T-helper 1 cell treated with Interleukin-12 subunit alpha and Interleukin-12 subunit beta and Interleukin-4 antibody, amounts not matched to agents 30 μg/mL and 1 μg/mL, for 36 hours (primary cell): ENCODE measurements around the gene RAD9A.
A peak's percentile ranks its signal among the peaks of the same experiment; 100 is the strongest.

Experiments used
- H3K27ac Mint-ChIP-seq: one replicate; pipeline ENCODE4 v1.8.0; 2021; ENCODE audit warnings: mild to moderate bottlenecking, mixed read lengths
- H3K27me3 Mint-ChIP-seq: one replicate; pipeline ENCODE4 v1.8.0; 2021; ENCODE audit warnings: low read depth, mixed read lengths
- H3K36me3 Mint-ChIP-seq: one replicate; pipeline ENCODE4 v1.8.0; 2021; ENCODE audit warnings: low read depth, mixed read lengths
- H3K4me1 Mint-ChIP-seq: one replicate; pipeline ENCODE4 v1.8.0; 2021; ENCODE audit warnings: low read depth, mixed read lengths
- H3K4me3 Mint-ChIP-seq: one replicate; pipeline ENCODE4 v1.8.0; 2021; ENCODE audit warnings: mild to moderate bottlenecking, moderate library complexity, mixed read lengths
- H3K9me3 Mint-ChIP-seq: one replicate; pipeline ENCODE4 v1.8.0; 2021; ENCODE audit warnings: mixed read lengths

RAD9A gene

GRCh38 chr11:67391304-67392182, at the start of gene RAD9A:
Gene RAD9A (plus strand): TSS chr11:67391986. CDS start chr11:67392045, 59 bp downstream.
- H3K9me3 Mint-ChIP-seq, result no peaks in the 10 kb centered on the region
- peaks cover 18% of the 10 kb centered on the region for H3K36me3 Mint-ChIP-seq
- H3K27ac Mint-ChIP-seq, result peak within 1 kb of the TSS; percentile 84
- peak within 1 kb of the TSS; percentile 91 for H3K4me3 Mint-ChIP-seq
- H3K4me1 Mint-ChIP-seq, result peaks cover 30% of the 10 kb centered on the region
- peaks cover 4% of the 10 kb centered on the region for H3K27me3 Mint-ChIP-seq

DNA sequence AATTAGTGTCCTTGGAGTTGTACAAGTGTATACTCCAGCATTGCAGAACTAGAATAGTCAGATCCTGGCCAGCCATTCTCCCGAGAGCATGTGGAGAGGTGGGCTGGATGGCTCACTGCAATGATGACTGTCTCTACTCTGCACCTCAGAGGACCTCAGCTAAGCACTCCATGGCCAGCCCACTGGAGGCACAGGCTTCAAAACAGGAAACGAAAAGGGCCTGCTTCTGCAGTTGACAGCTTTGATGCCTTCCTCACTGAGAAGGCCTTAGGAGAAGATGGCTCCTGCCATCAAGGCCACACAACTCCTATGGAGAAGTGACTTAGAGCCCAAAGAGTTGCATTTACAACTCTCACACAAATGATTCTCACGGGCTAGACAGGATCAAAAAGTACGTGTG, 47.5 kb upstream of the RAD9A start:
- Mint-ChIP-seq H3K27me3 (no peaks in the 10 kb centered on the region), H3K4me1 (peaks cover 28% of the 10 kb centered on the region), H3K36me3 (no peaks in the 10 kb centered on the region), H3K9me3 (no peaks in the 10 kb centered on the region), H3K4me3 (no peak overlapping the region), H3K27ac (peak overlapping the region; percentile 78)

DNA sequence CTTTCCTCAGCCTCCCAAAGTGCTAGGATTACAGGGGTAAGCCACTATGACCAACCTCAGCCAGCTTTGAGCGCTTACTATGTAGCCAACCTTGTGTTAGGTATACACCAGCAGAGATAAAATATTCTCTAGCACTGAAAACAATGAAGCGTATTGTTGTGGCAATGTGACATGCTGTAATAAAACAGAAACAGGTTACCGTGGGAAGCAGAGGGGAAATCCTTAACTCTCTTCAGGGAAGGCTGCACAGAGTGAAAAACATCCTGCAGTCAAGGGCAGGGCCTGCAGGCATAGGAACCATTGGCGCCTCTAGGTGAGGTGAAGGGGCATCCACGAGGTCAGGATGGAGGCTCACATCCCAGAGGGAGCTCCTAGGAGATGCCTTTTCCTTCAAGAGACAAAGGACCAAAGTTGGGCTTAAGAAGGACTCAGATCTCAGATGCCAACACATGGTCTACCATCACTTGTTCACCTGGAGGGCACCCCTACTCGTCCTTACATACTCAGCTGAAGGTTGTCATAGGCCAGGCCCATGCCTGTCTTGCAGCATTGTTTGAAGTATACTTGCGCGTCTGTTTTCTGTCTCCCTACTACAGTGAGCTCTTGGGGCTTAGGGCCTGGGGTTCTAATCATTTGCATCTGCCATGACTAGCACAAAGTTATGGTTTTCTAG, 46.4 kb upstream of the RAD9A start:
- no peak overlapping the region for H3K4me3 Mint-ChIP-seq
- H3K4me1 Mint-ChIP-seq, result peaks cover 30% of the 10 kb centered on the region
- no peaks in the 10 kb centered on the region for H3K36me3 Mint-ChIP-seq
- H3K27me3 Mint-ChIP-seq, result no peaks in the 10 kb centered on the region
- no peaks in the 10 kb centered on the region for H3K9me3 Mint-ChIP-seq
- peak overlapping the region; percentile 73 for H3K27ac Mint-ChIP-seq

DNA sequence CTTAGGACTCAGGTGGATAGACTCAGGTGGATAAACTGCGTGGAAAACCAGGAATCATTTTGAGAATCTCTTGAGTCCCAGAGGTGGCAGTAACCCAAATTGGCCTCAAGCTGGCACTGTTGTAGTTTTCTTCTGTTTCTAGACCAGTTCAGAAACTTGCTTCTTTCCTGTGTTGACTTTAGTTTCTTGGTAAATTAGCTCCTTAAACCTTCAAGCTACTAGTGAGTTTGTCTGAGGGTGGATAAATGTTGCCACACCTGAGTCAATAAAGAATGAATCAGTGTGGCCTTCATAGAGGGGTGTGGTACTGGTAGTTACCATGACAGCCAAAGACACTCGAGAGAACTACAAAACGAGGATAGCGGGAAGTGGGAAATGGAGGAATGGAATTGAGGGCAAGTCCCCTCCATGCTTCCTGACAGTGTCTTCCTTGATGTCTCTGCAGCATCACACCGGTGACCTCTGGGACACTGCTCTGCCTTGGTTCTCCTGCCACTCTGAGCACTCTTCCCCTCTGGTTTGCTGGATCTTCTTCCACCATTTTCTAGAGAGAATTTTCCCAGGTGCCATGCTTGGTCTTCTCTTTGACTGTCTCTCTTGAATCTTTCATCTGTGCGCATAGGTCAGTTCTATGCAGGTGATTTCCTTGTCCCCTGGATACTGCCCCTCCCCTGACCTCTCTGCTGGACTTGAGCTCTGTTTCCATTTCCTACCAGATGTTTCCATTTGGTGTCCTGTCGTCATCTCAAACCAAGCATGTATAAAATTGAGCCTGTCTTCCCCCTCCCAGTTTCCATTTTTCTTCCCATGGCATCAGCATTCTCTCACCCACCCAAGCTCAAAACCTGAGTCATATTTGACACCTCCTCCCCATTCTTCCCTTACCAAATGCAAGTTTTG, 45.6 kb upstream of the RAD9A start:
- H3K9me3 Mint-ChIP-seq, result no peaks in the 10 kb centered on the region
- H3K27me3 Mint-ChIP-seq, result no peaks in the 10 kb centered on the region
- H3K36me3 Mint-ChIP-seq, result peaks cover under 1% of the 10 kb centered on the region
- H3K4me3 Mint-ChIP-seq, result peak overlapping the region; percentile 18
- peak overlapping the region; percentile 73 for H3K27ac Mint-ChIP-seq
- H3K4me1 Mint-ChIP-seq, result peaks cover 31% of the 10 kb centered on the region

DNA sequence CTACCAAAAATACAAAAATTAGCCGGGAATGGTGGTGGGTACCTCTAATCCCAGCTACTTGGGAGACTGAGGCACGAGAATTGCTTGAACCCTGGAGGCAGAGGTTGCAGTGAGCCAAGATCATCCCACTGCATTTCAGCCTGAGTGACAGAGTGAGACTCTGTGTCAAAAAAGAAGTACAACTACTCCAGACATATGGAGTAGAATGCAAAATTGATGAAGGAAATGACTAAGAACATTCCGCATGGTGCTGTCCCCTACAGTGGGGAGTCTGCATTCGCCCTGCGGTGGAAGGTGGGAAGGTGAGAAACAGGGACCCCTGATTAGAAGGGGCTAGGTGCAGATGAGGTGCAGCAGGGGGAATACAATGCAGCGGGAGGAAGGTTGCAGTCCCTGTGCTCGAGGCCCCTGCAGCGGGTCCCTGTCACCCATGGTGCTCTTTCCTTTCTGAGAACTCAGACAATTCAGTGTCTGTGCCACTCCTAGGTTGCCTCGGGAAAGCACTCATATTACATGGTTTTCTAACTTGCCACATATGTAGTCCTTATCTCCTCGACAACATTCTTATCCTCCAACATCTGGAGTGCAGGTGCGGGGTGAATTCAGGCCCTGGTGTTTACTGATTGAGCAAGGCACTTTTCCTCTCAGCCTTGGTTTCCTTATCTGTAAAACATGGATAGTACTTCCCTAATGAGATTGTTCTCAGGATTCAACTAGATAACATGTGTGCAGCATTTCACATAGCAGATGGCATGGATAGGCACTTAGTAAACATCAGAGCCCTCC, 43.6 kb upstream of the RAD9A start:
- Mint-ChIP-seq H3K27me3 (no peaks in the 10 kb centered on the region), H3K27ac (no peak overlapping the region), H3K4me1 (peaks cover 40% of the 10 kb centered on the region), H3K4me3 (no peak overlapping the region), H3K9me3 (no peaks in the 10 kb centered on the region), H3K36me3 (peaks cover 7% of the 10 kb centered on the region)

- H3K4me1 Mint-ChIP-seq, result peaks cover 43% of the 10 kb centered on the region
These were observed 42.8 kb upstream of the RAD9A start for GRCh38 chr11:67349036-67349435.

DNA sequence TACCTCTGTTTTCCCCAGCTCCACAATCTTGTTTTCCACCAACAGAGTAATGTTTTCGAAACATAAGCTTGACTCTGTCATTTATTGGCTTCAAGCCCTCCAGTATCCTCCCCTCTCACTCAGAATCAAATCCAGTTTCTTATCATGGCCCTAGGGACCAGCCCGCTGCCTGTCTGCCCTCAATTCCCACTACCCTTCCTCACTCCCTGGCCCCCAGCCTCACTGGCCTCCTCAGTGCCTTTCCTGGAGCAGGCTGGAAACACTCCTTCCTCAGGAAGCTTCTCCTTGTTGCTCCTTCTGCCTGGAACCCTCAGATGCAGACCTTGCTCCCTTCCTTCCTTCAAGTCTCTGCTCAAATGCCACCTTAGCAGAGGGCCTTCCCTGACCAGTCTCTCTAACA, 42.3 kb upstream of the RAD9A start:
- Mint-ChIP-seq H3K27me3 (no peaks in the 10 kb centered on the region), H3K4me3 (no peak overlapping the region), H3K9me3 (no peaks in the 10 kb centered on the region), H3K27ac (peak overlapping the region; percentile 27), H3K36me3 (peaks cover 7% of the 10 kb centered on the region), H3K4me1 (peaks cover 44% of the 10 kb centered on the region)

More at GRCh38 chr11:67349036-67349435, 42.8 kb upstream of the RAD9A start:
- Mint-ChIP-seq H3K4me3 (no peak overlapping the region), H3K36me3 (peaks cover 7% of the 10 kb centered on the region), H3K9me3 (no peaks in the 10 kb centered on the region), H3K27ac (no peak overlapping the region), H3K27me3 (no peaks in the 10 kb centered on the region)

GRCh38 chr11:67349928-67350465, 41.8 kb upstream of the RAD9A start:
- H3K36me3 Mint-ChIP-seq, result peaks cover 7% of the 10 kb centered on the region
- peaks cover 44% of the 10 kb centered on the region for H3K4me1 Mint-ChIP-seq
- no peaks in the 10 kb centered on the region for H3K9me3 Mint-ChIP-seq
- H3K4me3 Mint-ChIP-seq, result no peak overlapping the region
- no peak overlapping the region for H3K27ac Mint-ChIP-seq
- H3K27me3 Mint-ChIP-seq, result no peaks in the 10 kb centered on the region

- peak overlapping the region; percentile 77 for H3K27ac Mint-ChIP-seq
- peaks cover 30% of the 10 kb centered on the region for H3K4me1 Mint-ChIP-seq
- no peaks in the 10 kb centered on the region for H3K9me3 Mint-ChIP-seq
- no peaks in the 10 kb centered on the region for H3K27me3 Mint-ChIP-seq
- peak overlapping the region; percentile 69 for H3K4me3 Mint-ChIP-seq
- peaks cover 7% of the 10 kb centered on the region for H3K36me3 Mint-ChIP-seq
These were observed 40.3 kb upstream of the RAD9A start for GRCh38 chr11:67351275-67352005.

DNA sequence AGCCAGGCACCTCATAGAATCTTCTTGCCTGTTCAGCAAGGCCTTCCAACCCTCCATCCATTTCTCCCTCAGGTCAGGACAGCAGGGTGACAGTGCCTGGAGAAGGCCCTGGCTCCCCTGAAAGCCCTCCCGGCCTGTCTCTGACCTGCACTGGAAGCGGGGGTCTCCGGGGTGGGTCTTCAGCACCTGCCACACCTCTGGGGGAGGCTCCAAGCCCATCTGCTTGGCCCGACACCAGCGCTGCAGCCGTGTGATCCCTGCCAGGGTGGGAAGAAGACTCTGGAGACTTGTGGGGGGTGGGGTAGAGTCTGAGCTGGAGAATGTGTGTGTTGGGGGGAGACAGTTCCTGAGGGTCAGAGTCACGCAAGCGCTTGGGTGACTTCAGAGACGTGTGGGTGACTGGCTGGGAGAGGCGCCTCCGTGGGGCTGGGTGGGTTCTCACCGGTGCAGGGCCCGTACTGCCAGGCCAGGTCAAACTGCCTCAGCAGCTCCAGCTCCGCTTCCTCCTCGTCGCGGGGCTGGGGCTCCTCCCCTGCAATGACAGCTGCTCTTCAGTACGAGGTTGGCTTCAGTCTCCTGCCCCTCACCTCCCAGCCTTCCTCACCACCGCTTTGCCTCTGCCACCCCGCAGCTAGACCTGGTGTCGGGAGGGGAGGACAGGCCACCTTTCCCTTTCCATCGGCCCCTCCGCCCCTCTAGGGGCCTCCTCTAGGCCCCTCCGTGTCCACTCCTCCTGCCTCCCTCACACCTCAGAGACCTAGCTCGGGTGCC, 39.1 kb upstream of the RAD9A start:
- peak overlapping the region; percentile 100 for H3K27ac Mint-ChIP-seq
- H3K4me1 Mint-ChIP-seq, result peaks cover 33% of the 10 kb centered on the region
- H3K4me3 Mint-ChIP-seq, result peak overlapping the region; percentile 98
- no peaks in the 10 kb centered on the region for H3K27me3 Mint-ChIP-seq
- no peaks in the 10 kb centered on the region for H3K9me3 Mint-ChIP-seq
- peaks cover 7% of the 10 kb centered on the region for H3K36me3 Mint-ChIP-seq

- H3K9me3 Mint-ChIP-seq, result no peaks in the 10 kb centered on the region
- peaks cover 7% of the 10 kb centered on the region for H3K36me3 Mint-ChIP-seq
- H3K27me3 Mint-ChIP-seq, result peaks cover 4% of the 10 kb centered on the region
- peak within 1 kb of the TSS; percentile 100 for H3K27ac Mint-ChIP-seq
- peak within 1 kb of the TSS; percentile 98 for H3K4me3 Mint-ChIP-seq
- peaks cover 33% of the 10 kb centered on the region for H3K4me1 Mint-ChIP-seq
These were observed 38.3 kb upstream of the RAD9A start, which contains the start of gene POLD4 for GRCh38 chr11:67353317-67354074. Gene POLD4 (minus strand): TSS chr11:67353546. CDS start chr11:67353399, 147 bp downstream.
